ENCODE data around the gene PARP3. TPM values are rescaled to one million over a fixed set of nuclear protein-coding genes. Genes with fewer than 3 reads are reported as not detected.
A peak's percentile ranks its signal among the peaks of the same experiment; 100 is the strongest.

The PARP3 gene
- total RNA-seq, 1 donor from 2014 or later: 7.9 TPM

GRCh38 chr3:51982838-51983577, 40.8 kb downstream of the PARP3 start, which contains the start of gene ACY1:
Gene ACY1, plus strand, starts transcription at chr3:51983535. Its CDS starts 530 bp downstream, at chr3:51984065.
- Mint-ChIP-seq H3K27me3 (no peaks in the 10 kb centered on the region), H3K9me3 (ENCODE audit: low read depth) (no peaks in the 10 kb centered on the region), H3K4me1 (ENCODE audit: low read depth) (peaks cover 13% of the 10 kb centered on the region), H3K4me3 (ENCODE audit: low read depth) (peak within 1 kb of the TSS; percentile 75), H3K36me3 (ENCODE audit: insufficient read depth) (peaks cover 1% of the 10 kb centered on the region), H3K27ac (peak within 1 kb of the TSS; percentile 99)
- no peak for TF ChIP-seq CTCF (IDR thresholded peaks at IDR 0.05; ENCODE audit: unreplicated experiment)
- DNase-seq (ENCODE audit: low spot score, unreplicated experiment): peak; percentile 71

- Mint-ChIP-seq H3K4me3 (ENCODE audit: low read depth) (peak overlapping the region; percentile 74), H3K27me3 (no peaks in the 10 kb centered on the region), H3K9me3 (ENCODE audit: low read depth) (no peaks in the 10 kb centered on the region), H3K27ac (peak overlapping the region; percentile 94), H3K36me3 (ENCODE audit: insufficient read depth) (peaks cover 1% of the 10 kb centered on the region), H3K4me1 (ENCODE audit: low read depth) (peaks cover 13% of the 10 kb centered on the region)
- DNase-seq (ENCODE audit: low spot score, unreplicated experiment): no peak
- TF ChIP-seq CTCF (IDR thresholded peaks at IDR 0.05; ENCODE audit: unreplicated experiment): no peak
These were observed 41.6 kb downstream of the PARP3 start for GRCh38 chr3:51983578-51984268.

- no peak for DNase-seq (ENCODE audit: low spot score, unreplicated experiment)
- peak overlapping the region; percentile 67 for H3K27ac Mint-ChIP-seq
- peaks cover 1% of the 10 kb centered on the region for H3K36me3 Mint-ChIP-seq (ENCODE audit: insufficient read depth)
- peaks cover 13% of the 10 kb centered on the region for H3K4me1 Mint-ChIP-seq (ENCODE audit: low read depth)
- H3K9me3 Mint-ChIP-seq (ENCODE audit: low read depth): no peaks in the 10 kb centered on the region
- H3K4me3 Mint-ChIP-seq (ENCODE audit: low read depth): peak overlapping the region; percentile 74
- no peaks in the 10 kb centered on the region for H3K27me3 Mint-ChIP-seq
- no peak for TF ChIP-seq CTCF (IDR thresholded peaks at IDR 0.05; ENCODE audit: unreplicated experiment)
These were observed 42.1 kb downstream of the PARP3 start for GRCh38 chr3:51984269-51984647.

GRCh38 chr3:51985063-51985462, 42.9 kb downstream of the PARP3 start:
- Mint-ChIP-seq H3K4me1 (ENCODE audit: low read depth) (peaks cover 13% of the 10 kb centered on the region), H3K27ac (peak overlapping the region; percentile 25), H3K27me3 (no peaks in the 10 kb centered on the region), H3K4me3 (ENCODE audit: low read depth) (no peak overlapping the region), H3K9me3 (ENCODE audit: low read depth) (no peaks in the 10 kb centered on the region), H3K36me3 (ENCODE audit: insufficient read depth) (peaks cover 1% of the 10 kb centered on the region)
- no peak for DNase-seq (ENCODE audit: low spot score, unreplicated experiment)
- TF ChIP-seq CTCF (IDR thresholded peaks at IDR 0.05; ENCODE audit: unreplicated experiment): no peak

GRCh38 chr3:51986010-51986947, 44.1 kb downstream of the PARP3 start:
- no peaks in the 10 kb centered on the region for H3K9me3 Mint-ChIP-seq (ENCODE audit: low read depth)
- TF ChIP-seq CTCF (IDR thresholded peaks at IDR 0.05; ENCODE audit: unreplicated experiment): no peak
- peaks cover 12% of the 10 kb centered on the region for H3K4me1 Mint-ChIP-seq (ENCODE audit: low read depth)
- peaks cover 3% of the 10 kb centered on the region for H3K36me3 Mint-ChIP-seq (ENCODE audit: insufficient read depth)
- H3K4me3 Mint-ChIP-seq (ENCODE audit: low read depth): no peak overlapping the region
- no peaks in the 10 kb centered on the region for H3K27me3 Mint-ChIP-seq
- DNase-seq (ENCODE audit: low spot score, unreplicated experiment): no peak
- no peak overlapping the region for H3K27ac Mint-ChIP-seq

All from progenitor cell of endocrine pancreas (in vitro differentiated cells).